GM20000 (cell line): Measurements from ENCODE around the gene DVL3.

Source experiments
- DNase-seq: peaks from one replicate; pipeline ENCODE4 v3.0.0; 2012; ENCODE audit warnings: low spot score
- TF ChIP-seq, protein P1 (sequence below): IDR thresholded peaks from 2 replicates; pipeline ENCODE4 v1.5.1; 2012; ENCODE audit warnings: mild to moderate bottlenecking, control low read depth; ENCODE audit errors: extremely low read depth, missing control alignments

The DVL3 gene

DNA sequence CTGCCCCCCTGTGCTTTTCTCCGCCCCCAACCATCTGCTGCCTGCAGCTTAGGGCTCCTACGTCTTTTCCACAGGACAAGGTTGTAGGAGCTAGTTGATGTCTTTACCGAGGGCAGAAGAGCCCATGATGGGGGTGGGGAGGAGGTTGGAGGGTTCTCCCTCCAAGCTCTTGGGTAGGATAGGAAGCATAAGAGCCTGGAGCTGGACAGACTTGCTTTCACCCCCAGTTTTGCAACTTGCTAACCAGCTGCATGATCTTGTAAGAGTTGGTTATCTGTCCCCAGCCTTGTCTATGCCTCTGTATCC lies 31.7 kb downstream of the DVL3 start:
- DNase-seq, result no peak
- TF ChIP-seq, protein P1, sequence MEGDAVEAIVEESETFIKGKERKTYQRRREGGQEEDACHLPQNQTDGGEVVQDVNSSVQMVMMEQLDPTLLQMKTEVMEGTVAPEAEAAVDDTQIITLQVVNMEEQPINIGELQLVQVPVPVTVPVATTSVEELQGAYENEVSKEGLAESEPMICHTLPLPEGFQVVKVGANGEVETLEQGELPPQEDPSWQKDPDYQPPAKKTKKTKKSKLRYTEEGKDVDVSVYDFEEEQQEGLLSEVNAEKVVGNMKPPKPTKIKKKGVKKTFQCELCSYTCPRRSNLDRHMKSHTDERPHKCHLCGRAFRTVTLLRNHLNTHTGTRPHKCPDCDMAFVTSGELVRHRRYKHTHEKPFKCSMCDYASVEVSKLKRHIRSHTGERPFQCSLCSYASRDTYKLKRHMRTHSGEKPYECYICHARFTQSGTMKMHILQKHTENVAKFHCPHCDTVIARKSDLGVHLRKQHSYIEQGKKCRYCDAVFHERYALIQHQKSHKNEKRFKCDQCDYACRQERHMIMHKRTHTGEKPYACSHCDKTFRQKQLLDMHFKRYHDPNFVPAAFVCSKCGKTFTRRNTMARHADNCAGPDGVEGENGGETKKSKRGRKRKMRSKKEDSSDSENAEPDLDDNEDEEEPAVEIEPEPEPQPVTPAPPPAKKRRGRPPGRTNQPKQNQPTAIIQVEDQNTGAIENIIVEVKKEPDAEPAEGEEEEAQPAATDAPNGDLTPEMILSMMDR, result no peak

DNA sequence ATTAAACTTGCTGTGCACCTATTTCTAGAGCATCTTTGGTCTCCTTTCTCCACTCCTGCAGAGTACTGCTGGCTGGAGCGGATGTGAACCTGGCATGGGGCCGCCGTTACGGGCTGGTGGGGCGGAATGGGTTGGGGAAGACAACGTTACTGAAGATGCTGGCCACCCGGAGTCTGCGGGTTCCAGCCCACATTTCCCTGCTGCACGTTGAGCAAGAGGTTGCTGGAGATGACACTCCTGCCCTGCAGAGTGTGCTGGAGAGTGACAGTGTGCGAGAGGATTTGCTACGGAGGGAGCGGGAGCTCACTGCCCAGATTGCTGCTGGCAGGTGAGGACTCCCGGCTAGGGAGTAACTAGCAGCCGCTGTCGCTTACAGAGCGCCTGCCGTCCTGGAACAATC lies 32.9 kb downstream of the DVL3 start:
- DNase-seq, result no peak
- TF ChIP-seq, protein P1, result no peak

DNA sequence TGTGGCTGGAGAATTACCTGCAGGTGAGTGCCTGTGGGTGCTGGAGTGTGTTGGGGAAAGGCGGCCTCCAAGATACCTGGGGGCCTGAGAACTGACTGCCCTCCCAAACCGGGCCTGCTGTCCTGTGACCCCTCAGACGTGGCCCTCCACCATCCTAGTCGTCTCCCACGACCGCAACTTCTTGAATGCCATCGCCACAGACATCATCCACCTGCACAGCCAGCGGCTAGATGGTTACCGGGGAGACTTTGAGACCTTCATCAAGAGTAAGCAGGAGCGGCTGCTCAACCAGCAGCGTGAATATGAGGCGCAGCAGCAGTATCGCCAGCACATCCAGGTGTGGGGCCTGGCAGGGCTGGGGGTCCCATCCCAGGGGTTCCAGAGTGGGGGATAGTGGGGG lies 34.2 kb downstream of the DVL3 start:
- TF ChIP-seq, protein P1, result no peak
- DNase-seq, result no peak

DNA sequence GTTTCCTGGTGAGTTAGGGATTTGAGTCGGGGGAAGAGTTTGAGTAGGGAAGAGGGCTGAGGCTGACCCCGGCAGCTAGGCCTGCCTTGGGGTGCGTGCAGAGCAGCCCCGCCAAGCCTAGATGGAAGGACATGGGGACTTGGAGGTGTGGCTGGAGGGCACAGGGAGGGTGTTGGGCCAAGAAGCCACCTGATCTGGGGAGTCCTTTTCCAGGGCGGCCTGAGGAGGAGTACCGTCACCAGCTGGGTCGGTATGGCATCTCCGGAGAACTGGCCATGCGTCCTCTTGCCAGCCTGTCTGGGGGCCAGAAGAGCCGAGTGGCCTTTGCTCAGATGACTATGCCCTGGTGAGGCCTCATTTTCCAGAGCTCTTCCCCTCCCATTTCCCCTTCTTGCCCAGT lies 37.7 kb downstream of the DVL3 start:
- DNase-seq, result no peak
- TF ChIP-seq, protein P1, result no peak

DNA sequence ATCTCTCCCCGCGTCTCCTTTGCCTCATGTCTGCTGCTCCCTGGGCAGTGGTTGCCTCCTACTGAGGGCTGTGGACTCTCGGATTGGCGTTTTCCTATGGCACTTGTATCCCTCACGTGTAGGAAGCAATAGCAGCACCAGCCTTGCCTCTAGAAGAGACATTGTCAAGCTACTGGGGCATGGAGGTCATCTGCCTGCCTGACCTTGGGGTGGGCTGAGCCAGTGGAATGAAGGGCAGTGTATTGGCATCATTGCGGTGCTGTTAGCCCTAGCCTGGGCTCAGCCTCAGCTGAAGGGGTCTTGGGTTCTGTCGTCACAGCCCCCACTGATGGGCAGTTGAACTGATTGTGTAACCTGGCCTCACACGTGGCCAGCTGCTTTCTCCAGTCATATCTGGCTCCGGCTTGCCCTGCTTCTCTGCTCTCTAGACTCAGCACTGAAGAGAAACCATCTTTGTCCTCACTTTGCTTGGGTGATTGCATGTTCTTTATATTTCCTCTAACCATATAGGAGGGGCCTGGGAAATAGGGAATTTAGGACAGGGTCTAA lies 38.9 kb downstream of the DVL3 start:
- TF ChIP-seq, protein P1, result no peak
- no peak for DNase-seq

DNA sequence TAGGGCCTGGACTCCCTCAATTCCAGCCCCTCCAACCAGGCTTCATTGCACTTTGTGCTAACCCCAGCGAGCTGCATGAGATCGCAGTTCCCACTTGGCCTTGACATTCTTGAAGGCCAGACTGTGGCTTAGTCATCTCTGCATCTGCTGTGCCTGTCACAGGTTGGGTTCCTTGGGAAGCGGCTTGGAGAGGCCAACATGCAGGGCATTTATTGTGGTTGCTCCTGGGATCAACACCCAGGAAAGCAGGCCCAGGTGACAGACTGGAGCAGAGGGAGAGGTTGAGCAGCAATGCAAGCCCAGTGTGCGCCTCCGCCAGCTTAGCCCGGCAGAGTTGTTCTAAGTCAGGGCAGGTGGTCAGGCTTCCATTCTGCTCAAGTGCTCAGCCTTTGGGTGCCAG lies 41.4 kb downstream of the DVL3 start:
- DNase-seq, result no peak
- TF ChIP-seq, protein P1, result no peak

DNA sequence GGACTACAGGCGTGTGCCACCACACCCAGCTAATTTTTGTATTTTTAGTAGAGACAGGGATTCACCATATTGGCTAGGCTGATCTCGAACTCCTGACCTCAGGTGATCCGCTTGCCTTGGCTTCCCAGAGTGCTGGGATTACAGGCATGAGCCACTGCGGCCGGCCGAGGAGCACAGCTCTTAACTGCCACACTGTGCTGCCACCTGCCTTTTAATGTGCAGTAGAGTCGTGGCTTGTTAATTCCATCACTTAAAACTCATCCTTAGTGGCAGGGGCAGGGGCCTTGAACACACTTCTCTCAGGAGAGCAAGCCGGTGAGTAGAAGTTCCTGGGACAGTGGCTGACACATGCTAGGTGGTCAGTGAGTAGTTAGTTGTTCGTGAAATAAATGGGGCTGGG lies 43.3 kb downstream of the DVL3 start:
- TF ChIP-seq, protein P1, result no peak
- DNase-seq, result no peak
